ENCODE results near the gene JAKMIP1.
"Not testable (repeated sequence)": the region's sequence is repeated elsewhere in the genome, so short reads cannot be mapped to it uniquely, and the experiment has no call there.

JAKMIP1 gene

GRCh38 chr4:6222761-6223292, 22.5 kb upstream of the JAKMIP1 start:
- DNase-seq (ENCODE audit: low spot score), result no peak

GRCh38 chr4:6221851-6222760, 21.8 kb upstream of the JAKMIP1 start:
- peak; percentile 34 for DNase-seq (ENCODE audit: low spot score)
- TF ChIP-seq CTCF (conservative IDR thresholded peaks at IDR 0.05; ENCODE audit: low read depth), result no peak
- H3K27ac ChIP-seq, result no peak overlapping the region
- CTCF ChIA-PET, result no interaction called here
- POLR2A ChIA-PET (ENCODE audit: low non-redundant PET), result no interaction called here

More at GRCh38 chr4:6222761-6223292, 22.5 kb upstream of the JAKMIP1 start:
- ChIA-PET CTCF (no interaction called here), POLR2A (ENCODE audit: low non-redundant PET) (no interaction called here)
- TF ChIP-seq CTCF (conservative IDR thresholded peaks at IDR 0.05; ENCODE audit: low read depth), result no peak
- no peak overlapping the region for H3K27ac ChIP-seq

- DNase-seq (ENCODE audit: low spot score), result no peak
- no peak for TF ChIP-seq CTCF (conservative IDR thresholded peaks at IDR 0.05; ENCODE audit: low read depth)
- ChIA-PET CTCF (no interaction called here), POLR2A (ENCODE audit: low non-redundant PET) (no interaction called here)
- H3K27ac ChIP-seq, result no peak overlapping the region
These were observed 21.0 kb upstream of the JAKMIP1 start for GRCh38 chr4:6221301-6221850.

GRCh38 chr4:6217716-6218381, 17.5 kb upstream of the JAKMIP1 start:
- no peak for DNase-seq (ENCODE audit: low spot score)
- POLR2A ChIA-PET (ENCODE audit: low non-redundant PET), result no interaction called here
- no peak overlapping the region for H3K27ac ChIP-seq
- TF ChIP-seq CTCF (conservative IDR thresholded peaks at IDR 0.05; ENCODE audit: low read depth), result no peak
- CTCF ChIA-PET, result no interaction called here

GRCh38 chr4:6216588-6216987, 16.2 kb upstream of the JAKMIP1 start:
- ChIA-PET POLR2A (ENCODE audit: low non-redundant PET) (no interaction called here), CTCF (interaction anchor here (0.6 kb wide), 1 partner anchor 111 kb away, joined by 3 read pairs; no protein-coding TSS in a partner anchor)
- TF ChIP-seq CTCF (conservative IDR thresholded peaks at IDR 0.05; ENCODE audit: low read depth), result no peak
- no peak overlapping the region for H3K27ac ChIP-seq
- no peak for DNase-seq (ENCODE audit: low spot score)

GRCh38 chr4:6209921-6210320, 9.6 kb upstream of the JAKMIP1 start:
- ChIA-PET CTCF (no interaction called here), POLR2A (ENCODE audit: low non-redundant PET) (interaction anchor here (0.6 kb wide), 1 partner anchor 279 kb away, joined by 3 read pairs; no protein-coding TSS in a partner anchor)
- DNase-seq (ENCODE audit: low spot score), result no peak
- no peak for TF ChIP-seq CTCF (conservative IDR thresholded peaks at IDR 0.05; ENCODE audit: low read depth)
- H3K27ac ChIP-seq, result no peak overlapping the region

- CTCF ChIA-PET, H3K27ac ChIP-seq: not testable (repeated sequence)
- POLR2A ChIA-PET (ENCODE audit: low non-redundant PET), result interaction anchor here (0.6 kb wide), 1 partner anchor 279 kb away, joined by 3 read pairs; no protein-coding TSS in a partner anchor
These were observed 8.9 kb upstream of the JAKMIP1 start for GRCh38 chr4:6209291-6209690.

More at GRCh38 chr4:6209291-6209690, 8.9 kb upstream of the JAKMIP1 start:
- DNase-seq (ENCODE audit: low spot score), result not testable (repeated sequence)

Measured in RWPE1 (cell line).